HT-29 (cell line): ENCODE results near the gene GRHPR. TPM values are rescaled to one million over a fixed set of nuclear protein-coding genes. Genes with fewer than 3 reads are reported as not detected.
"Not testable (repeated sequence)": the region's sequence is repeated elsewhere in the genome, so short reads cannot be mapped to it uniquely, and the experiment has no call there.

Experiments
- DNase-seq: peaks from one replicate; pipeline ENCODE4 v3.0.0-alpha.2; 2015; ENCODE audit warnings: low spot score
- total RNA-seq: library from RNA; depleted of rRNA; stranded (reverse); fragments of >200 nt; shearing (Covaris generic); gene quantifications from 2 replicates; pipeline ENCODE4 v1.2.3, GENCODE V29; 2014

The GRHPR gene
- total RNA-seq, 1 experiment from 2014 or later = 102 TPM

GRCh38 chr9:37420271-37421215, 2.0 kb upstream of the GRHPR start:
- no peak for DNase-seq

- no peak for DNase-seq
Observed at GRCh38 chr9:37421914-37422288, 595 bp upstream of the GRHPR start.

GRCh38 chr9:37423508-37423907, 1.0 kb downstream of the GRHPR start:
- no peak for DNase-seq

DNA sequence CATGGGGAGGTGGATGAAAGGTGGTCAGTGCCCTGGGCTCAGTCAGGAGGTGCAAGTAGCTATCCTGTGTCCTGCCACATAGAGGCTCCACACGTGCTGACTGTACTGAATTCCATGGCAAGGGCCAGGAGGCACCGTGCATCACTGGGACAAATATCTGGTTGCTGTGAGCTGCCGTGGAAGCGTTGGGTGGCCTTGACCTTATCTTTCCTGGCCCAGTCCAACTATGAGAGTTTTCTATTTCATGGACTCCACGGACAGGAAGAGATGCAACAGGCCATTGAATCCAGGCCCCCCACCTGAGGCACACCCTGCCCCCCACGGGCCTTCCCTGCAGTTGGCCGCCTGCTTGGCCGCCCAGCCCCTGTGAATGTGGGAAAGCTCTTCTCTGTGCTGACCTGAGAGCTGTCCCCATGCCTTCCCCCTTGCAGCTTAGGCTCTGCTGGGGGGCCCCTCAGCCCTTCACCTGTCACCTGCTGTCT, 1.7 kb downstream of the GRHPR start:
- DNase-seq = no peak

DNA sequence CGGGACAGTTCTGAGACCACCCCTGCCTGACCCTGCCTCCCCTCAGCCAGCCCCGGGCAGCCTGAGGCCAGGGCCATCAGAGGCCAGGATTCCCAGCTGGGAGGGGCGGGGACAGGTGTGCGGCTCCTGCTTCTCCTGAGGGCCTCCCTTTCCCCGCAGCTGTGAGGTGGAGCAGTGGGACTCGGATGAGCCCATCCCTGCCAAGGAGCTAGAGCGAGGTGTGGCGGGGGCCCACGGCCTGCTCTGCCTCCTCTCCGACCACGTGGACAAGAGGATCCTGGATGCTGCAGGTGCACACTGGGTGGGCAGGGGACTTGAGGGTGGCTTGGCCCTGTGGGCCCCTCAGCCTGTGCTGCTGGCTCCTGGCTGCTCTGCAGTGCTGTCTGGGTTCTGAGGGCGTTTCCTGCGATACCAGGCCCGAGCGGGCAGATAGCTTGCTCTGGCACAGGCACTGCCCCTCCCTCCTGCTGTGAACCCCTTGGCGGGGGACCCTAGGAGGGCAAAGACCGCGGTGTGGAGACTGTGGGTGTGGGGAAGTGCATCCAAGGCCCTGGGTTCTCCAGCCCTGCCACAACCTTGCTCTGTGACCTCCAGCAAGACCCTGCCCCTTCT, 2.3 kb downstream of the GRHPR start:
- no peak for DNase-seq

DNA sequence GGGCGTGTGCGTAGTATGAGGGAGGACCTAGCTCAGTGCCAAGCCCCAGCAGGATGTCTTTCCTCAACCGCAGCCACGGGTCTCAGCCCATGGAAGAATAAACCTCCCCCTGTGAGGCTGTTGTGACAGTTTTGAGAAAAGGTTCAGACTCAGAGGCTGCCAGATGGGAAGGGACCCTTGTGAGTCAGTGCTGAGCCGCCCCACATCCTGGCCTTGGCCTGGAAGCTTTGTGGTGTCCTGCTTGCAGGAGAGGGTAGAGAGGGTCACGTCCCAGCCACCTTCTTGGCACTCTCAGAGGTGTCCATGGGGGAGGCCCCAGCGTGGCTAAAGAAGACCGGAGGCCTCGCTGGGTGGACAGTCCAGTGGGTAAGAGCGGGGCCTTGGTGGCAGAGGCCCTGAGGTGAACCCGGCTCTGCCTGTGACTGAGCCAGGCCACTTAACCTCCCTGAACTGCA, 2.8 kb downstream of the GRHPR start:
- DNase-seq = no peak

- DNase-seq = not testable (repeated sequence)
Observed at GRCh38 chr9:37426431-37426830, 3.9 kb downstream of the GRHPR start.

- DNase-seq = no peak
Observed at GRCh38 chr9:37426846-37427245, 4.3 kb downstream of the GRHPR start.

DNA sequence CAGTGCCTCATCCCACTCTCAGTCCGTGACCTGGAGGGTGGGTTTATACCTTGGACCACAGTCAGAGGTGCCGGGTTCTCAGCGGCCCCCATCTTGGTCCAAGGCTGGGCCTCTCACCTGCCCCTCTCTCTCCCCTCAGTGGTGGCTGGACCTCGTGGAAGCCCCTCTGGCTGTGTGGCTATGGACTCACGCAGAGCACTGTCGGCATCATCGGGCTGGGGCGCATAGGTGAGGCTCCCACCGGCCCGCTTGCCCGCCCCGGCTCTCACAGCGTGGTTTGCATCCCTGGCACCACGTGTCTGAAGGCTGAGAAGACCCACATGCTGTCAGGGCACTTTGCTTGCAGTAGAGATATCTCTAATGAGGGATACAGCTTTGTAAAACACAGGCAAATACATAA, 5.8 kb downstream of the GRHPR start:
- DNase-seq = no peak

DNA sequence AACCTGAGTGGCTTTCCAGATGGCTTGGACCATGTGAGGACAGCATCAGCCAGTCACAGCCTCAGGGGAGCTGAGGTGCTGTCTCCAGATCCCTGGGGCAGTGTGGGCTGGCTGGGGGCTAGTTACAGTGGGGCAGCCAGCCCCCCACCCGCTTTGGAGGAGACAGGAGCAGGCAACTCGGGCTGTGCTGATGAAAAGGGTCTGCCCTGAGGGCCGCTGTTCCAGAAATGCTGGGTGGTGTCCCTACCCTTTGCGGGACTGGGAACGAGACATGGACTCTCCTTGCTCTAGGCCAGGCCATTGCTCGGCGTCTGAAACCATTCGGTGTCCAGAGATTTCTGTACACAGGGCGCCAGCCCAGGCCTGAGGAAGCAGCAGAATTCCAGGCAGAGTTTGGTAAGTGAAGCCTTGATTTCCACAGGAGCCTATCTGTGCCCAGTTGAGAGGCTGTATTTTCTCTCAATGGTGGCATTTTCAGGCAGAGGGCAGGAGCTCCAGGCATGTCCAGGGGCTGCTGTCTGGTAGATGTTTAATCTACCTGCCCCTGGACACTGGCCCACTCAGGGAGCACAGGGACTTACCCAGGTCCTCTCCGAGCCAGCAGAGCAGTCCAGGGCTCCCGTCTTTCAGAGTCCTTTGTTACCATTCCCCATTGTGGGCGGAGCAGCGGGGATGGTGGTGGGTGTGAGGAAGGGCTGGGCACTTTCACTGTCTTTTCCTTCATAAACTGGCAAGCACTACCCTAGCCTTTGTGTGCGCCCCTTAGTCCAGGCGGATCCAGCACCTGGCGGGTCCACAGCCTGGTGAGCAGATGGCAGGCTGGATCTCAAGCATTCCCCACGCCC, 7.2 kb downstream of the GRHPR start:
- DNase-seq = no peak

- no peak for DNase-seq
Observed at GRCh38 chr9:37430841-37431597, 8.5 kb downstream of the GRHPR start.

DNA sequence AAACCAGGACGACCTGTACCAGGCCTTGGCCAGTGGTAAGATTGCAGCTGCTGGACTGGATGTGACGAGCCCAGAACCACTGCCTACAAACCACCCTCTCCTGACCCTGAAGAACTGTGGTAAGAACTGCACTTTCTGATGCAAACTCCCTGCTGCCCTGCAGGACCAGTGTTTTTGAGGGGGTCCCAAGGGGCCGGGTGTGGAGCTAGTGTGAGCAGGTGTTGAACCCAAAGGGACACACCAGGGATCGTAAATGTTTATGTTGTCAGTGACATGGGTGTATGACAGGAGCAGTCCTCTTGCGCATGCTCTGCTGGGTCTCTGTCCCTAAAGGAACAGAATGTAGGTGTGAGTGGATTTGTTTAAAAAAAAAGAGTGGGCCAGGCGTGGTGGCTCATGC, 9.5 kb downstream of the GRHPR start:
- DNase-seq = no peak

DNA sequence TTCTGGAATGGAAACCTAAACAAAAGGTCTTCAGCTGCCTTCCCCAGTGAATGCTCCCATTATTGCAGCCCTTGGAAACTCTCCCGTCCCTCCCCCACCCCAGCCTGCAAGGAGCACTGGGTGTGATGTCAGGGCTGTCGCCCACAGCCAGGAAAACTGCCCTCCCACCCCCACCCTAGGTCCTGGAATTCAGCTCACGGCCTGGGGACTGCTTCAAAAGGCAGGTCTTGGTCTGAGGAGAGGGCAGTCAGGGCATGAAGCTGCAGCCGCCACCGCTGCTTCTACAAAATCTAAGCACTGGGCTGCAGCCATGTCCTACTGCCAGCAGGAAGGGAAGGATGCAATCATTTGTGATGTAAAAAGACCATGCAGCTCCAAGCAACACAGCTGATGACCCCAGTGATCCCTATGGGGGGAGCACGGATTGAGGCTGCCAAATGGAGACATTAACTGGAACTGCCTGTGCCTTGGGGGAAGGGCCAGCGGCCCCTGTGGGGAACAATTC, 11.4 kb downstream of the GRHPR start:
- DNase-seq = no peak

DNA sequence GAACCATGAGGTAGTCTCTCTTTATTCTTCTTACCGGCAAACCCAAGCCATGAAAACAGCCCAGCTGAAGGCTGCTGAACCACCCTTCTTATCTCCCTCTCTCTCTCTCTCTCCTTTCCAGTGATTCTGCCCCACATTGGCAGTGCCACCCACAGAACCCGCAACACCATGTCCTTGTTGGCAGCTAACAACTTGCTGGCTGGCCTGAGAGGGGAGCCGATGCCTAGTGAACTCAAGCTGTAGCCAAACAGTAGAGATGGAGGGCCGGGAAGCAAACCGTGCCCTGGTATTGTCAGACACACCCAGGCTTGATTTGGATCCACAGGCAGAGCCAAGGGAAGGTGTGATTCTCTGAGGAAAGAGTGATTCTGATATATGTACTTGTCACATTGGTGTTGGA, 14.0 kb downstream of the GRHPR start:
- DNase-seq = no peak

DNA sequence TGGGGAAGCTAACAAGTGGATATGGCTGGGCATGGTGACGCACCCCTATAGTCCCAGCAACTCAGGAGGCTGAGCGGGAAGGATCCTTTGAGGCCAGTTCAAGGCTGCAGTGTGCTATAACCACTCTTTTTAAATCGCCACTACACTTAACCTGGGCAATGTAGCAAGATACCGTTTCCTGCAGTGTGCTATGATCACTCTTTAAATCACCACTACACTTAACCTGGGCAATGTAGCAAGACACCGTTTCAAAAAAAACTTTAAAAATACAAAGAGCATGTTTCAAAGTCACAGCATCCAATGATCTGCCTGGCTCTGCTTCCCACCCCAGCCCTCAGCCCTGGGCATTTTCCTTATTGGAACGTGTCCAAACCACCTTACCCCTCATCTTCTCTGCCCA, 14.5 kb downstream of the GRHPR start:
- DNase-seq = no peak

DNA sequence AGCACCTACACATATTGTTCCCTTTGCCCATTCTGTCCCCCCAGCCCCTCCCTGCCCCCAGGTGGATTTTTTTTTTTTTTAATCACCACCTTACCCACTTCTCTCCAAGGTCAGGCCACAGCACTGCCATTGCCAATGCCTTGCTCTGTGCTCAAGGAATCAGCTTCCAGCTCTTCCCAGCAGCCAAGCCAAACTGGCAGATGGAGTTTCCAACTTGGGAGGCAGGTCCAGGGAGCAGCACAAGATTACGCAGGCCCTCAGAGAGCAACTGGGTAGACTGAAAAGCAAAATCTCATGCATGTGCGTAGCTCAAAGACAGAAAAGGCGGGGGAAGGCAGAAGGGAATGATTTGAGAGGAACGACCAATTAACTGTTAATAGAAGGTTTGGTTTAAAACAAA, 15.1 kb downstream of the GRHPR start:
- no peak for DNase-seq

DNA sequence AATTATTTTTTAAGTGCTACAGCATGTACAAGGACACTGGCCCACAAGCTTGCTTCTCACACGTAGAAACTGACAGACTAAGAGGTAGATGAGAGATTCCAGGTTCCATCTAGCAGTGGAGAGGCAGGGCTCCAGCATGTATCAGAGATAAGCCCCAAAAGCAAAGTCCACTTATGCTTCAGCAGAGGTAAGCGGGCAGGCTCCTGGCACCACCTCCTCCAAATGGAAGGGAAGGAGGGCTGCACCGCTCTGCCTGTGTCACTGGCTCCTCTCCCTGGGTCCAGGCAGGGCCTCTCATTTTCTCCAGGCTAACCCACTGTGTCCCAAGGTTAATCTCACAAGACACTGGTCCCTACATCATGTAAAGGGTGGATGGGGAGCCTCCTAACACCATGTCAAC, 15.9 kb downstream of the GRHPR start:
- DNase-seq = no peak

GRCh38 chr9:37441776-37442370, 19.4 kb downstream of the GRHPR start:
- DNase-seq = no peak

DNA sequence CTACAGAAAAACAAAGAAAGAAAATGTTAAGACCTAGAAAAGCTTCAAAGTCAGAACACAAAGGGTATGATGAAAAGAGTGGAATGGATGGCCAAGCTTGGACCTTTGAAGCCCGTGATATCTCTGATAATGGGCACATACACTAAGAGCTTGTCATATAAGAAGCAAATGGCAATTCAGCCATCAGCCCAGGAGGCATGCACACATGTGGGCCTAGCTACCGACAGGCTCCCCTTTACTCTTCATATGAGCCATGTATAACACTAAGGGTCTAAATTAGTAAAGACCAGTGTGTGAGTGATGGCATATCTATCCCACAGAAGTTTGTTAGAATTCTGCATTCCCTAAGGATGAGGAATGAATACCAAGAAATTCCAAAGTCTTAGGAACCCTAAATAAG, 20.1 kb downstream of the GRHPR start:
- no peak for DNase-seq

- no peak for DNase-seq
Observed at GRCh38 chr9:37443566-37443965, 21.1 kb downstream of the GRHPR start.

GRCh38 chr9:37444890-37445289, 22.4 kb downstream of the GRHPR start:
- no peak for DNase-seq
